Tibial nerve (tissue), 4 donors: ENCODE measurements around the gene CASKIN2.

ENCODE experiments used
- EP300 ChIP-seq, 2 donors: sonication (generic); formaldehyde crosslinking; IDR thresholded peaks; one replicate each; pipeline ENCODE4 v1.6.1; 2017; ENCODE audit warnings: antibody characterized with exemption in 2 of 2, mild to moderate bottlenecking in 1 of 2
- POLR2A ChIP-seq, 2 donors: fragments of 450-650 bp; IDR thresholded peaks; one replicate each; pipeline ENCODE4 v1.6.1; 2017; ENCODE audit warnings: antibody characterized with exemption in 2 of 2, mild to moderate bottlenecking in 2 of 2, moderate library complexity in 2 of 2
- TF ChIP-seq, protein P1 (sequence below), 5 experiments: fragments of 200-600 bp in 3 of 5; fragments of 450-650 bp in 2 of 5; sonication (generic) in 3 of 5; IDR thresholded peaks; one replicate each; pipeline ENCODE4 v1.5.1; 2016 to 2019; ENCODE audit warnings: antibody characterized with exemption in 5 of 5, mild to moderate bottlenecking in 3 of 5, moderate library complexity in 2 of 5

DNA sequence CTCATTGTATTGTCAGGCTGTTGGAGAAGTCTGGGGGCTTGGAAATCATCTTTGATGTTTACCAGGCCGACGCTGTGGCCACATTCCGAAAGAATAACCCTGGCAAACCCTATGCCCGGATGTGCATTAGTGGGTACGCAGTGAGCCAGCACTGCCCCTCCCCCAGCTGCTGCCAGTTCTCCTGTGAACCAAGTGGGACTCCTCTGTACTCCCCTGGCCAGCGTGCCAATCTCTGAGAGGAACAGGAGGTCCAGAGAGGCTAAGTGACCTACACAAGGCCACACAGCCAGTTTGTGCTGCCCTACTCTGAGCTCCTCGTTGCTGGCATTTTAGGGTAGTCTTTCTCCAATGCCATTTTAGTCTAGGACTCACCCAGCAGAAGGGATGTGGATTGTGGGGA is 8.3 kb upstream of the CASKIN2 start:
- TF ChIP-seq POLR2A (IDR thresholded peaks at IDR 0.05) = no peak
- TF ChIP-seq, protein P1, sequence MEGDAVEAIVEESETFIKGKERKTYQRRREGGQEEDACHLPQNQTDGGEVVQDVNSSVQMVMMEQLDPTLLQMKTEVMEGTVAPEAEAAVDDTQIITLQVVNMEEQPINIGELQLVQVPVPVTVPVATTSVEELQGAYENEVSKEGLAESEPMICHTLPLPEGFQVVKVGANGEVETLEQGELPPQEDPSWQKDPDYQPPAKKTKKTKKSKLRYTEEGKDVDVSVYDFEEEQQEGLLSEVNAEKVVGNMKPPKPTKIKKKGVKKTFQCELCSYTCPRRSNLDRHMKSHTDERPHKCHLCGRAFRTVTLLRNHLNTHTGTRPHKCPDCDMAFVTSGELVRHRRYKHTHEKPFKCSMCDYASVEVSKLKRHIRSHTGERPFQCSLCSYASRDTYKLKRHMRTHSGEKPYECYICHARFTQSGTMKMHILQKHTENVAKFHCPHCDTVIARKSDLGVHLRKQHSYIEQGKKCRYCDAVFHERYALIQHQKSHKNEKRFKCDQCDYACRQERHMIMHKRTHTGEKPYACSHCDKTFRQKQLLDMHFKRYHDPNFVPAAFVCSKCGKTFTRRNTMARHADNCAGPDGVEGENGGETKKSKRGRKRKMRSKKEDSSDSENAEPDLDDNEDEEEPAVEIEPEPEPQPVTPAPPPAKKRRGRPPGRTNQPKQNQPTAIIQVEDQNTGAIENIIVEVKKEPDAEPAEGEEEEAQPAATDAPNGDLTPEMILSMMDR (IDR thresholded peaks at IDR 0.05) = no peak
- TF ChIP-seq EP300 (IDR thresholded peaks at IDR 0.05) = no peak
